ENCODE results near the gene HRH3. TPM values are rescaled to one million over a fixed set of nuclear protein-coding genes. Genes with fewer than 3 reads are reported as not detected.

HRH3 gene
- total RNA-seq, 4 donors from 2014 or later: not detected

DNA sequence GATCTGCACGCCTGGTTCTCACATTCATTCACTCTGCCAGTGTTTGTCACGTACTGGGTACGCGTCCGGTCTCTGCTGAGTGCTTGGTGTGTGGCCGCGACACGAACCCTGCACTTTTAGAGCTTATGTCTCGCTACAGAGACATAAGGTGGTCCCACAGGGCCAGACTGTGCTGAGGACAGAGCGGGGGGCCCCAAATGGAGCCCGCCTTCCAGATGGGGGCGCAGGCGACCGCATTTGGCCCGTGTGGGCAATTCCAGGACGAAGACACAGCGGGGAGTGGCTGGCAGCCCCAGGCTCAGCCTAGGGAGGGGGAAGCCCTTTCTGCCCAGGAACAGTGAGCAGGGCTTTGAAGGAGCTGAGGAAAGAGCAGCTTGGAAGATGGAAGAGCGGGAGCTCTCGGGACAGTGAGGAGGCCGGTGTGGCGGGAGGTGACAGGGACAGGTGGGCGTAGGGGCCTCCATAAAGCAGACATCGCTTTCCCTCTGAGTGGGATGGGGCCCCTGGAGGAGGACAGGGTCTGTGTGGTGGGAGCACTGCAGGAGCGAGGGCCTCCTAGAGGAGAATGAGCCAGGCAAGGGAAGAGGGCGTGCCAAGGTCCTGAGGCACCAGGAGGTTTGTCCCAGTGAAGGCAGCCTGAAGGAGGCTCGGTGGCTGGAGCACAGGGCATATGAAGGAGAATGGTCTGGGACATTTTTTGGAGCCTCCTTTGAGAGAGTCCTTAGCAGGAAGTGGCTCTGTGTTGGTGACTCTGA lies 45.0 kb downstream of the HRH3 start:
- Histone ChIP-seq H3K27ac (no peak overlapping the region), H3K4me1 (no peaks in the 10 kb centered on the region), H3K4me3 (no peak overlapping the region), H3K9me3 (no peaks in the 10 kb centered on the region), H3K36me3 (peaks cover 0 to 45% of the 10 kb centered on the region in 2 donors), H3K27me3 (no peaks in the 10 kb centered on the region)
- TF ChIP-seq, protein P1, sequence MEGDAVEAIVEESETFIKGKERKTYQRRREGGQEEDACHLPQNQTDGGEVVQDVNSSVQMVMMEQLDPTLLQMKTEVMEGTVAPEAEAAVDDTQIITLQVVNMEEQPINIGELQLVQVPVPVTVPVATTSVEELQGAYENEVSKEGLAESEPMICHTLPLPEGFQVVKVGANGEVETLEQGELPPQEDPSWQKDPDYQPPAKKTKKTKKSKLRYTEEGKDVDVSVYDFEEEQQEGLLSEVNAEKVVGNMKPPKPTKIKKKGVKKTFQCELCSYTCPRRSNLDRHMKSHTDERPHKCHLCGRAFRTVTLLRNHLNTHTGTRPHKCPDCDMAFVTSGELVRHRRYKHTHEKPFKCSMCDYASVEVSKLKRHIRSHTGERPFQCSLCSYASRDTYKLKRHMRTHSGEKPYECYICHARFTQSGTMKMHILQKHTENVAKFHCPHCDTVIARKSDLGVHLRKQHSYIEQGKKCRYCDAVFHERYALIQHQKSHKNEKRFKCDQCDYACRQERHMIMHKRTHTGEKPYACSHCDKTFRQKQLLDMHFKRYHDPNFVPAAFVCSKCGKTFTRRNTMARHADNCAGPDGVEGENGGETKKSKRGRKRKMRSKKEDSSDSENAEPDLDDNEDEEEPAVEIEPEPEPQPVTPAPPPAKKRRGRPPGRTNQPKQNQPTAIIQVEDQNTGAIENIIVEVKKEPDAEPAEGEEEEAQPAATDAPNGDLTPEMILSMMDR (IDR thresholded peaks at IDR 0.05 in 4 of 5, conservative IDR thresholded peaks at IDR 0.05 in 1 of 5): no peak
- no peak for TF ChIP-seq POLR2A (IDR thresholded peaks at IDR 0.05)
- DNase-seq (no peak), ATAC-seq (no peak)
- in situ Hi-C loops (cut with MboI; ENCODE audit: low sequenced_read_pairs in 4 of 4): loop anchor here in 1 of 4 donors (25.0 kb wide), 1 partner anchor 212 kb away; the partner anchor contains the start of gene RPS21
- intact Hi-C loops (cut with DNase I; ENCODE audit: low total_unique reads): no loop called here

DNA sequence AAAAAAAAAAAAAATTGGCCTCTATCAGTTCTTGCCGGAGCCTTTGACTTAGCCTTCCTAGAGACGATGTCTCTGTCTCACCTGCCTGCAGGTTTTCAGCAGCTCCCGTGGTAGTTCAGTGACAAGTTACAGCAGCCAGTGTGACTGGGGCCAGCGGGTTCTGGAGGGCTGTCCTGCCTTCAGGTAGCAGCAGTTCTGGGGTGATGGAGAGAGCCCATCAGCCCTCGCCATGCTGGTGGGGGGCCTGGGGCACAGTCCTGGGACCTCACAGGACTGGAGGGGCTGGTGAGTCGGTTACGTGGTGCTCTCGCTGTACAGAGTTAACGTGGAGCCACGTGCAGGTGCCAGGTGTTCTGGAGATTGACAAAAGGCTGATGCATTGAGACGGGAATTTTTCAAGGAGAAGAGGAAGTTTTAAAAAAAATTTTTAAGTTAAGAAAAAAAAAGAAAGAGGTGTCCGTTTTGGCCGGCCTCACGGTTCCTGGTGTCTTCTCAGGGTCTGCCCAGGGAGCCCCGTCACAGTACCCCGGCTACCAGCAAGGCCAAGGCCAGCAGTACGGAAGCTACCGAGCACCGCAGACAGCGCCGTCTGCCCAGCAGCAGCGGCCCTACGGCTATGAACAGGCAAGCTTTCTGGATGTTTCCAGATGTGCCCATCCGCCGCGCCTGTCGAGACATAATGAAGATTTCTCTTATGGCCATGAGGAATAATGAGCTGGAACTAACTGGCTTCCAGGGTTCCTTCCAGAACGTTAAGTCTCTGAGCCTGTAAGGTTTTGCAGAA lies 45.9 kb downstream of the HRH3 start:
- TF ChIP-seq, protein P1 (IDR thresholded peaks at IDR 0.05 in 4 of 5, conservative IDR thresholded peaks at IDR 0.05 in 1 of 5): no peak
- no peak for TF ChIP-seq POLR2A (IDR thresholded peaks at IDR 0.05)
- intact Hi-C loops (cut with DNase I; ENCODE audit: low total_unique reads) (no loop called here), in situ Hi-C loops (cut with MboI; ENCODE audit: low sequenced_read_pairs in 4 of 4) (no loop called here)
- ATAC-seq (no peak), DNase-seq (no peak)
- Histone ChIP-seq H3K4me3 (no peak overlapping the region), H3K27me3 (no peaks in the 10 kb centered on the region), H3K27ac (no peak overlapping the region), H3K9me3 (no peaks in the 10 kb centered on the region), H3K4me1 (no peaks in the 10 kb centered on the region), H3K36me3 (peaks cover 0 to 44% of the 10 kb centered on the region in 2 donors)

DNA sequence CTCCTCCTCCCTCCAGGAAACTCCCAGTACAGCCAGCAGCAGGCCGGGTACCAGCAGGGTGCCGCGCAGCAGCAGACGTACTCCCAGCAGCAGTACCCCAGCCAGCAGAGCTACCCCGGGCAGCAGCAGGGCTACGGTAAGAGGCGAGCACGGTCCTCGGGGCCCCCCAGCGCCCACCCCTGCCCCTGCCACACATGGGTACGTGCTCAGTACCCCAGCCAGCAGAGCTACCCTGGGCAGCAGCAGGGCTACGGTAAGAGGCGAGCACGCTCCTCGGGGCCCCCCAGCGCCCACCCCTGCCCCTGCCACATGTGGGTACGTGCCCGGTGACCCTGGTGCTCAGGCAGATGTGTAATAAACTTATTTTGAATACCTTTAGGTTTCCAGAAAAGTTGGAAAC lies 47.4 kb downstream of the HRH3 start:
- Histone ChIP-seq H3K36me3 (peaks cover 0 to 39% of the 10 kb centered on the region in 2 donors), H3K27me3 (no peaks in the 10 kb centered on the region)

DNA sequence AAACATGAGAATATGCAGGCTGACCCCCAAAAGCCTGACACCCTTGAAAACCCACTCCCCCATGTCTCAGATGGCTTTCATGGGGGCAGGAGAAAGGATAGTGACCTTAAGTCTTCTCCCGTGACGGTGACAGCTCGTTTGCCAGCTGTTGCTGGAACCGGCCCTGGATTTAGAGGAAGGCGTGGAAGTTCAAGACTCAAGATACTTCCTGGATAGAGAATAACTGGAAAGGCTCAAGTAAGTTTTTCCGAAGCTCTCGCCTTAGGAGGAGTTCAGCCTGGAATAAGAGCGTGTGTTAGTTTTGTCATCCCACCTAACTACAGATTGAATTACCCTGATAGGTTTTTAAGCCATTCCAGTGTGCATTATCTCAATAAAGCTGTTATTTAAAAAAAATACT lies 48.8 kb downstream of the HRH3 start:
- TF ChIP-seq, protein P1 (IDR thresholded peaks at IDR 0.05 in 4 of 5, conservative IDR thresholded peaks at IDR 0.05 in 1 of 5): no peak
- no peak for TF ChIP-seq POLR2A (IDR thresholded peaks at IDR 0.05)
- no peak overlapping the region for H3K4me3 ChIP-seq
- in situ Hi-C loops (cut with MboI; ENCODE audit: low sequenced_read_pairs in 4 of 4): no loop called here
- H3K27ac ChIP-seq: no peak overlapping the region
- DNase-seq (no peak), ATAC-seq (no peak)
- H3K9me3 ChIP-seq: no peaks in the 10 kb centered on the region
- H3K36me3 ChIP-seq: peaks cover 0 to 38% of the 10 kb centered on the region in 2 donors
- intact Hi-C loops (cut with DNase I; ENCODE audit: low total_unique reads): no loop called here
- H3K4me1 ChIP-seq: peaks cover 5 to 9% of the 10 kb centered on the region in 2 donors
- no peaks in the 10 kb centered on the region for H3K27me3 ChIP-seq

More for the DNA sequence above, 47.4 kb downstream of the HRH3 start:
- intact Hi-C loops (cut with DNase I; ENCODE audit: low total_unique reads) (no loop called here), in situ Hi-C loops (cut with MboI; ENCODE audit: low sequenced_read_pairs in 4 of 4) (no loop called here)
- DNase-seq: no peak
- no peaks in the 10 kb centered on the region for H3K4me1 ChIP-seq
- no peaks in the 10 kb centered on the region for H3K9me3 ChIP-seq
- no peak overlapping the region for H3K27ac ChIP-seq
- no peak for TF ChIP-seq POLR2A (IDR thresholded peaks at IDR 0.05)
- TF ChIP-seq, protein P1 (IDR thresholded peaks at IDR 0.05 in 4 of 5, conservative IDR thresholded peaks at IDR 0.05 in 1 of 5): no peak
- no peak overlapping the region for H3K4me3 ChIP-seq
- ATAC-seq: no peak

Measured in gastrocnemius medialis (tissue), 4 donors.